ENCODE results near the gene MRC1.

Gene MRC1

DNA sequence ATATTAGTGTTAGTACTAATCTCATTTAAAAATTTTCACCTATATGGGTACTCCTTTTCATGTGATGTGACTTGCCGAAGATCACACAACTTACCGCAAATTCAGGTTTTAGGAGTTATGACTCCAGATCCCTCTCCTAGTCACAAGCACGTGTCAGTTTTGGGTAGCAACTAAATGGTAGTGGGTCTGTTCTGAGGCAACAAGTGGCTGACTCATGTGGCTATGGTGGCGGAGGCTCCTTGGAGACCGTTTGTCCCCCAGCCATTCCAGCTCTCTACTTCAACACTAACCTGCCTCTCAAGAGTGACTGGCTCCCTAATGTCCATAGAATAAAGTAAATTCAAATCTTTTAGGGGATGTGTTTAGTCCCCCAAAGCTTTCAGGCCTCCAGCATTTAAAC, 39.5 kb downstream of the MRC1 start:
- DNase-seq = no peak

GRCh38 chr10:17850501-17850900, 41.4 kb downstream of the MRC1 start:
- DNase-seq = peak in 1 of 2 experiments; percentile 3

DNA sequence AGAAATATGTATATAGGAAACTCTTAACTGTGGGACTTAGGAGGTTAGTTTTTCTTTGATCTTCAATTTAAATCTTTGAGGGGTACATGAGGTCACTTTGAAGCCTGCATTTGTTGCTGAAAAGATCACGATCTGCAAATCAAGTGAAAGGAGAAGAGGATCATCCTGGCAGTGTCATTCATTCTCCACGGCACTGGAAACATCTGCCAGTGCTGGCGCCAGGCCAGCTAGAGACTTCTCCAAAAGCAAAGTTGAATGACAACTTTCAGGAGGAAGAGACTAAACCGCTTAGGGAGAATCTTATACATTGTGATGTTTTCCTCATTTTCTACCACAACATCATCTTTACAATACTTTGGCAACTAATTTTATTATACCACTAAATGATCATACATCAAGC, 42.5 kb downstream of the MRC1 start:
- DNase-seq = peak; percentile 41 to 49

DNA sequence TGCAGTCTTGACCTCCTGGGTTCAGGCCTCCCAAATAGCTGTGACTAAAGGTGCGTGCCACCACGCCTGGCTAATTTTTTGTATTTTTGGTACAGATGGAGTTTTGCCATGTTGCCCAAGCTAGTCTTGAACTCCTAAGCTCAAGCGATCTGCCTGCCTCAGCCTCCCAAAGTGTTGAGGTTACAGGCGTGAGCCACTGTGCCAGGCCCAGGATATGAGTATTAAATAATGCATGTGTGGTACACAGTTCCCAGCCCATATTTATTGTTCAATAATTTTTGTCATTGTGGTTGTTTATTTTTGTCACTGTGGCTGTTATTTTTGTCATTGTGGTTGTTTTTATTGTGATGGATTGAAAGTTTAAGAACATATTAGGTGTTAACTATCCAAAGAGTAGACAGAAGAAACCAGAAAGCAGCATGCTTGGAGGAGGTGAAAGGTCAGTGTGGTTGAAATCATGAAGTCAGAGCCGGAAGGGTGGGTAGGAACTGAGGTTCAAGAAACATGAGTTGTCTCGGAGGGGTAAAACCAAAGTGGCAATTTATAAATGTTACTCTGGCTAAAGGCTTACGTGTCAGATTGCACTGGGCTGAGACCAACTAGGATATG, 45.0 kb downstream of the MRC1 start:
- DNase-seq = no peak

- DNase-seq = no peak
Observed at GRCh38 chr10:17857040-17857439, 47.9 kb downstream of the MRC1 start.

- DNase-seq = no peak
Observed at GRCh38 chr10:17859492-17860156, 50.5 kb downstream of the MRC1 start.

- DNase-seq = no peak
Observed at GRCh38 chr10:17861760-17862159, 52.6 kb downstream of the MRC1 start.

GRCh38 chr10:17865351-17865750, 56.2 kb downstream of the MRC1 start:
- DNase-seq = no peak

GRCh38 chr10:17866346-17866745, 57.2 kb downstream of the MRC1 start:
- DNase-seq = no peak

DNA sequence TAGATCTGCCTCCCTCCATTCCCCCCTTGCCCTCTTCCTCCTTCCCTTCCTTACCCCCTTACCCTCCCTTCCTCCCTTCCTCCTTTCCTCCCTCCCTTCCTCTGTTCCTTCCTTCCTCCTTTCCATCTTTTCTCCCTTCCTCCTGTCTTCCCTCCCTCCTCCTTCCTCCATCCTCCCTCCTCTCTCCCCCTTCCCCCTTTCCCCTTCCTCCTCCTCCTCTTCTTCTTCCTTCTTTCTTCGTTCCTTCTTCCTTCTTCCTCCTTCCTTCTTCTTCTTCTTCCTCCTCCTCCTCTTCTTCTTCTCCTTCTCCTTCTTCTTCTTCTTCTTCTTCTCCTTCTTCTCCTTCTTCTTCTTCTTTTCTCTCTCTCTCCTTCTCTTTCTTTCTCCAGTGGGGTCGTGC, 57.9 kb downstream of the MRC1 start:
- DNase-seq = no peak

DNA sequence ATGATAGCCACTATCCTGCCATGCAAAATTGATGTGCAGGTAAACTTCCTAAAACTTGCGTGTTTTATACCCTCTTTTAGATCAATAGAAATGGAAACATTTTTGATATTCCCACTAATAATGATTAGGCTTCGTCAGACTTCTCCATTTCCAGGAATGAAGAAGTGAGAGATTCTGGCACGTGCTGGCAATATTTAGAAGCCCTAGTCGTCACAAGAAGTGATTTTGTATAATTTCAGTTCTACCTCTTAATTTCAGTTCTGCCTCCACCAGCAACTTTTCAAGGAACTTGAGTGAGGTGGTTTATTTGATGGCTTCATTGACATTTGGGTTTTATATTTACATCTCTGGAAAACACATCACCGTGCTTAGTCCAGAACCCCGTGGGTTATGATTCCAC, 61.9 kb downstream of the MRC1 start:
- no peak for DNase-seq

DNA sequence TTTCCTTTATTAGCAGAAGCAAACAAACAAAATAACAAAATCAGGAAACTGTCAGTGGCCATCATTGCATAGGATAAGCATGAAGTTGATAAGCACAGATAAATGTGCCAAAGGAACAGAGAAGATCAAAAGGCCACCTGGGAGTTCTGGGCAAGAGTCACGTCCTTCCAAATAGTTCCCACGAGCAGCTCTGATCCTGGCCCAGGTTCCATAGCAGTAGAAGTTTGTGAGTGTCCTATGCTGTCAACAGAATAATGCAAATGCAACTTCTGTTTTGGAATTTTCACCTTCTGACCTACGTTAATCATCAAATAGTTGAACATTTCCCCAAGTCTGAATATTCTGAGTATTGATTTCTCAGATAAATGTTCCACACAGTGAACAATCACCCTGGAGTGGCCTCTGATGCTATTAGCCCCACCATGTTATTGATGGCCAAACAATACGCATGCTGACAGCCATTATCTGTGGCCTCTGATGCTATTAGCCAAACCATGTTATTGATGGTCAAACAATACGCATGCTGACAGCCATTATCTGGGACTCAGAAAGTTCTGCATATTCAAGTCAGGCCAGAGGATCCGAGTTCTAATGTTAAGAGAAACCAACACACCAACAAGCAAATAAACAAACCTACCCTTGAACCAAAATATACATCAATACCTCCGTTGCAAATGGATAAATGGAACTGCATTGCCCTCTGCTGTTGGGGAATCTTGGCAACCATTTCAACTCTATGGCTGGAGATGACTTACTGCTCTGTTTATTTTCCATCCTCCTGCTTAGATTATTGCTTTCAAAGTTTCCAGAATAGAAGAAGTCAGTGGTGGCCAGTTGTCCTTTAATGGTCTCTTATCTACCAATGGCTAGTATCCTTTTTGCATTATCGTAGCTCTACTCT, 63.3 kb downstream of the MRC1 start:
- peak in 1 of 2 experiments; percentile 4 for DNase-seq

DNA sequence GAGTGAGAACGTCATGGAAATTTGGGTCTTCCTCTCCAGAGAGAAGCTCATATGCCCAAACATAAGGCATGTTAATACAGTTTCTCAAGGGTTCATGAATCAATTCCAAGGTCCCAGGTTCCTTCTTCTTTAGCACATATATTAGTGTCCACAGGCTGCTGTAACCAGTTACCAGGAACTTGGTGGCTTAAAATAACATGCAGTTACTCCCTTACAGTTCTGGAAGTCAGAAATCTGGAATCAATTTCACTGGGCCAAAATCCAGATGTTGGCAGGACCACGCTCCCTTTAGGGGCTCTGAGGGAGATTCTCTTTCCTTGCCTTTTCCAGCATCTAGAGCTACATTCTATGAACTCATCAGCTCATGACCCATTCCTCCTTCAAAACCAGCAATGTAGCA, 64.8 kb downstream of the MRC1 start:
- DNase-seq = no peak

- no peak for DNase-seq
Observed at GRCh38 chr10:17877121-17877520, 68.0 kb downstream of the MRC1 start.

- no peak for DNase-seq
Observed at GRCh38 chr10:17878896-17879295, 69.7 kb downstream of the MRC1 start.

GRCh38 chr10:17880601-17881000, 71.5 kb downstream of the MRC1 start:
- no peak for DNase-seq

DNA sequence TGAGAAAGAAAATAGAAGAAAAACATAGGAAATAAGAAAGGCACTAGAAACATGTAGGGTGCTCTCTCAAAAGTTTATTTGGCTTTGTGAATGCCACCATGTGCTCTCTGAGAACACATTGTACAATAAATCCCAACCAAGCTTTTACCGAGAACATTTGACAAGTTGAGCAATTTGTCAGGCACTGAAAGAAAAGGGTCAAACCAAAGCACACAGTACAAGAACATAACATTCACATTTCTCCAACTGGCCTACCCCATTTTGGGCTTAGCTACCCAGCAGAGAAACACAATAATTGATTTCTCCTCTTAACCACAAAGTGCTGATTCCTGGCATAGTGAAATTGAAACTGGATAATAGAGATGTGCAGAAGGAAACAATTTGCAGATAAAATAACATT, 73.4 kb downstream of the MRC1 start:
- DNase-seq = no peak

DNA sequence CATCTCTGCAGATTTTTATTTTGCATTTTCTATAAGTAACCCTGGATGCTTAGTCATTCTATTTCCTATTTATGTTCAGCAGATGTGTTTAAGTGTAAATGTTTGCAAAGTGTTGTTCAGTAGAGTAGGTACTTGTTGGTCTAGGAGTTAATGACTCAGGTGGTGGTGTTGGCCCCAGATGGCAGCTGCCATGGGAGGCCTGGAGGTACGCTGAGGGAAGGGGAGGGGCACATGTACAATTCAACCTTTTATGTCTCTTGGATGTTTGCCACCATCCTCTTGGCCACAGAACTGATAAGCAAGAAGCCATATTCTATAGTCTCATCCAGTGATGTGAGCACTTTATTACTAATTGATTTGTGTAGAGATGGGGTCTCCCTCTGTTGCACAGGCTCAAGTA, 74.5 kb downstream of the MRC1 start:
- peak; percentile 55 to 62 for DNase-seq

- no peak for DNase-seq
Observed at GRCh38 chr10:17888189-17888588, 79.0 kb downstream of the MRC1 start.

GRCh38 chr10:17891435-17891834, 82.3 kb downstream of the MRC1 start:
- DNase-seq = peak in 1 of 2 experiments; percentile 1

DNA sequence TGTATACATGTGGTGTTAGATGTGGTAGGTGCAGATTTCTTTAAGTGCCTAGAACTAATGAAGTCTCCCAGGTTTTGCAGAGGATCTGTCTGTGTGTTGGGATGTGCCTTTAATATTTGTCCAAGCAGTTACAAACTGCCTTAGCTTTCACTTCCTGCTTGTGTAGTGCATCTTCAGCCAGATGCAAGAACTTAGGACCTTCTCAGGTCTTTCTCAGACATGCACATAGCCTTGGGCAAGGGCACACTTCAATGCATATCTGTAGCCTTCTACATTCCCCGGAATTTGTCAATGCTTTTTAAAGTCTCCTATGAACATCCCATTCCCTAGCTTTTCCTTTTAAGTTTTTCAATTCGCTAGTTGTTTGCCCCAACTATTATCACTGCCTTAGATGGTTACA, 95.4 kb downstream of the MRC1 start:
- no peak for DNase-seq

GRCh38 chr10:17905491-17905890, 96.3 kb downstream of the MRC1 start:
- DNase-seq = no peak

DNA sequence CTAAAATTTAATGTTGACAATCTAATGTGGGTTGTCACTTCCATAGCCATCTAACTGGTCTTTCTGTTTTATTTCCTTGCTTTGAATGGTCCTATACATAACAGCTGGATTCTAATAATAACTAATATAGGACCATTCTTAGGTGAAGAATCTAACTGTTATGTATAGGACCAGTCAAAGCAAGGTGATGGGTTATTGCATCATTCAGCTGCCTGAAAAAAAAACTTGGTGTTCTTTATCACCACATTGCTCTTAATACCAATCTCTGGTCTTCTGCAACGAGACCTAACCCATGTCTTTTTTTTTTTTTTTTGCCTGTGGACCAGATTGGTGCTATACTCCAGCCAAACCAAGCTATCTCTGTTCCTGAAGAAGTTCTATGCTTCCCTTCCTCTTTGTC, 96.9 kb downstream of the MRC1 start:
- no peak for DNase-seq

DNA sequence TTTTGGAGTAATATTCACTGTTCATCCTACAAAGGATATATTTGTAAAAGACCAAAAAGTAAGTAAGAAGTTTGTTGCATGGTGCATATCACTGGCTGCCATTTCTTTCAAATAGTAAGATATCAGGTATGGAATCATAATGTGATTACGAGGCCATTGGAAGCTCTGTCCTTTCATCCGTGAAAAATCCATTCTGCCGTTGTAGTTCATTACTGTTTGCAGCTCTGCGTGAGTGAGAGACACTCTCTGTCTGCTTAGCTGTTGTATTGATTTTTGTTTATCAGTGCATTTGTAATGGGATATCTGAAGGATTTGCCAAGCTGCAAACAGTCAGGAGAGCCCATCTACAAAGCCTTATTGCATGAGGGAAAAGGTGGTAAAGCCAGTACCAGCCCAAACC, 98.5 kb downstream of the MRC1 start:
- DNase-seq = no peak
